Effector memory CD4-positive, alpha-beta T cell (primary cell): Measurements from ENCODE around the gene SHROOM3.

Experiments used
- DNase-seq, 3 donors: peaks; one replicate each; pipeline ENCODE4 v3.0.0-alpha.2; 2020
- H3K27ac ChIP-seq: 2 replicates; pipeline ENCODE4 v1.7.0; 2013; ENCODE audit warnings: mild to moderate bottlenecking, low read length, moderate library complexity; ENCODE audit not compliant: insufficient read depth, poor library complexity, severe bottlenecking
- H3K27me3 ChIP-seq: replicated peaks from 2 replicates; pipeline ENCODE4 v1.7.0; 2013; ENCODE audit warnings: mild to moderate bottlenecking, low read length; ENCODE audit not compliant: insufficient read depth, control insufficient read depth, poor library complexity, severe bottlenecking
- H3K36me3 ChIP-seq: 2 replicates; pipeline ENCODE4 v1.7.0; 2013; ENCODE audit warnings: mild to moderate bottlenecking, low read length, moderate library complexity; ENCODE audit not compliant: control insufficient read depth, insufficient read depth
- H3K4me1 ChIP-seq: 2 replicates; pipeline ENCODE4 v1.7.0; 2013; ENCODE audit warnings: low read length, mild to moderate bottlenecking; ENCODE audit not compliant: control insufficient read depth, insufficient read depth, poor library complexity, severe bottlenecking
- H3K4me3 ChIP-seq: 2 replicates; pipeline ENCODE4 v1.7.0; 2013; ENCODE audit warnings: low read length, low read depth, mild to moderate bottlenecking; ENCODE audit not compliant: insufficient read depth, poor library complexity, severe bottlenecking
- H3K9me3 ChIP-seq: 2 replicates; pipeline ENCODE4 v1.7.0; 2013; ENCODE audit warnings: mild to moderate bottlenecking, low read length, moderate library complexity; ENCODE audit not compliant: control insufficient read depth

Gene SHROOM3

GRCh38 chr4:76679691-76680090 is 244.7 kb downstream of the SHROOM3 start:
- Histone ChIP-seq H3K9me3 (no peaks in the 10 kb centered on the region), H3K27ac (no peak overlapping the region), H3K4me1 (no peaks in the 10 kb centered on the region), H3K4me3 (no peak overlapping the region), H3K27me3 (no peaks in the 10 kb centered on the region), H3K36me3 (no peaks in the 10 kb centered on the region)
- no peak for DNase-seq

DNA sequence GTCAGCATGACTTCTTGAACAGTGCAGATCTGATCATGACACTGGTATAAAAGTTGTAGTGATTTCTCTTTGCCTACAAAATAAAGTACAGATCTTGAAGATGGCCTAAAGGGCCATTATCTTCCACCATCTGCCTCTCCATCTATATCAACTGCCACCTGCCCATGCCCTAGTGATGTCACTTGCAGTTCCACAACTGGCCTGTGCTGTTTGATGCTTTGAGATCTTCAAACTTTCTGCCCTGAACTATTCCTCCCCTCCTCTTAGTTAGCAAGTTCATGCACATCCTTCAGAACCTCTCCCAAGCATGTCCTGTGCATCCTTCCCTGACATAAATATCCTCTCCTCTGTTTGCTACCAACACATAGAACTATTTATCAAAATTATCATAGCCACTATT is 245.9 kb downstream of the SHROOM3 start:
- no peaks in the 10 kb centered on the region for H3K27me3 ChIP-seq
- no peaks in the 10 kb centered on the region for H3K4me1 ChIP-seq
- H3K9me3 ChIP-seq, result no peaks in the 10 kb centered on the region
- no peak overlapping the region for H3K4me3 ChIP-seq
- no peak overlapping the region for H3K27ac ChIP-seq
- no peak for DNase-seq
- no peaks in the 10 kb centered on the region for H3K36me3 ChIP-seq

GRCh38 chr4:76681996-76682395 is 247.0 kb downstream of the SHROOM3 start:
- Histone ChIP-seq H3K27me3 (no peaks in the 10 kb centered on the region), H3K36me3 (no peaks in the 10 kb centered on the region), H3K9me3 (no peaks in the 10 kb centered on the region), H3K4me3 (no peak overlapping the region), H3K4me1 (no peaks in the 10 kb centered on the region), H3K27ac (no peak overlapping the region)
- DNase-seq, result no peak

DNA sequence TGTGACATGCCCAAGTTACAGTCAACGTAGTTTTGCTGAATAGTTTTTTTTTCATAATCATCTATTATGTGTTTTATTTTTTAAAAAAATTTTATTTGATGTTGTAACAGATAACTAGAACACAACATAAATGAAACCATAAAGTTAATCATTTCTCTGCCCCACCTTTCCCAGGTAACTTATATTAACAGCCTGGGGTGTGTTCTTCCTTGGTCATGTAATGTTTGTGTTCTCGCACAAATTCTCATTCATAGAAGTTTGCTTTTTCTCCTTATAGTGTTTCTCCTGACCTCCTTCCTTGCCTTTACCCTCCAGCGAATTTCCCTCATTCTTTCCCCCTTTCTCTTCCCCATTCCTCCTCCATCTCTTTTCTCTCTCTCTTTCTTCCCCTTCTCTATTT is 248.1 kb downstream of the SHROOM3 start:
- Histone ChIP-seq H3K9me3 (no peaks in the 10 kb centered on the region), H3K27ac (no peak overlapping the region), H3K36me3 (no peaks in the 10 kb centered on the region), H3K4me1 (no peaks in the 10 kb centered on the region), H3K27me3 (no peaks in the 10 kb centered on the region), H3K4me3 (no peak overlapping the region)
- no peak for DNase-seq

DNA sequence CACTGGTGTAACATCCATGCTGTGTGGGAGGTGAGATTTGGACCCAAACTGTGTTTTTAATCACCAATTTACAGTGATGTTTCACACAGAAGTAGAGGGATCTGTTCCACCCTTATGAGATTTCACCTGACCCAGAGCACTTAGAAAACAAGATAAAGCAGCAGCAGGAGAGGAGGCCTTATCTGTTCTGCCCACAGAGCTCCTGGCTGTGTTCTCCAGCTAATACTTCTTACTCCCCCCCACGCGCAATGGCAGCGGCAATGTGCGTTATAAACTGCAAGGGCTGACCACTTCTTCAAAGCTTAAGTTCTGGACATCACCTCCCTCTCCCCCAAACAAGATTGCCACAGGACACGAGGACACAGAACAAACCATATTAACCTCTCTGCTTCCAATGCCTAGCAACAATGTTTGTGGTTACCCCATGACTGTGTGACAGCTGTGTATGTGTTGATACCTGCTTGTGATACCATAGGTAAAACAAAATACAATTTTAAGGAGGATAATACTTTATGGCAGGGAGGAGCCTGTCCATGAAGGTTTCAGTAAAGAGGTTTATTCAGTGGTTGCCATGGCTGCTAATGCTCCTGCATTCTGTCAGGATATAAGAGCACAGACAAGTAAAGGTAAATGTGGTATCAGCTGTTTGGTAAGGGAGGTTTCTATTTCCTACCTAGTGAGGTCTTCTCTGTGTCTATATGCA is 252.9 kb downstream of the SHROOM3 start:
- Histone ChIP-seq H3K4me3 (no peak overlapping the region), H3K27ac (no peak overlapping the region), H3K4me1 (peaks cover 8% of the 10 kb centered on the region), H3K36me3 (no peaks in the 10 kb centered on the region), H3K27me3 (peaks cover 16% of the 10 kb centered on the region), H3K9me3 (no peaks in the 10 kb centered on the region)
- no peak for DNase-seq

DNA sequence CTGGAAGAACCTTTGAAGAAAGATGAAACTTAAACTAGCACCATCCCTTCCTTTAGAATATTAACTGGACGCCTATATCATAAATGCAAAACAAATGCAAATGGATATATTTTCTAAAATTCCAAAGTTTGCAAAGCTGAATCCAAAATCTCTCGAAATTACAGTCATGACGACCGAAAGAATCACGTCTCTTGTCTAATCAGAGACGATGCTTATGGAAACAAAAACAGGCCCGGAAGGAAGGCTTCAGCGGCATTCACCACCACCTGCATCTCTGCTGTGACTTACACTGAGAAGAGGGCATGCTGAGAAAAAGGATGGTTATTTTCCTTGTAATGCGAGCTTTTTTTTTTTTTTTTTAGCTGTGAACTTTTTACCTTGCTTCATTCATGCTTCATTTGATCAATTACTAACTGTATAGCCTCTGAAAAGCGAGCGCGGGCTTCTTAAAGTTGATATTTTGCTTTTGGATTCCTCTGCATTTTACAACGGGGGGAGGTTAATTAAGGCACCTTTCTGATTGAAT is 253.7 kb downstream of the SHROOM3 start:
- no peak overlapping the region for H3K27ac ChIP-seq
- no peaks in the 10 kb centered on the region for H3K9me3 ChIP-seq
- H3K4me3 ChIP-seq, result no peak overlapping the region
- H3K4me1 ChIP-seq, result peaks cover 8% of the 10 kb centered on the region
- DNase-seq, result no peak
- peaks cover 16% of the 10 kb centered on the region for H3K27me3 ChIP-seq
- H3K36me3 ChIP-seq, result no peaks in the 10 kb centered on the region

GRCh38 chr4:76689145-76689817 is 254.3 kb downstream of the SHROOM3 start:
- H3K27me3 ChIP-seq, result peaks cover 16% of the 10 kb centered on the region
- peak overlapping the region; percentile 27 for H3K4me3 ChIP-seq
- peaks cover 8% of the 10 kb centered on the region for H3K4me1 ChIP-seq
- no peak for DNase-seq
- no peaks in the 10 kb centered on the region for H3K36me3 ChIP-seq
- no peak overlapping the region for H3K27ac ChIP-seq
- H3K9me3 ChIP-seq, result no peaks in the 10 kb centered on the region

DNA sequence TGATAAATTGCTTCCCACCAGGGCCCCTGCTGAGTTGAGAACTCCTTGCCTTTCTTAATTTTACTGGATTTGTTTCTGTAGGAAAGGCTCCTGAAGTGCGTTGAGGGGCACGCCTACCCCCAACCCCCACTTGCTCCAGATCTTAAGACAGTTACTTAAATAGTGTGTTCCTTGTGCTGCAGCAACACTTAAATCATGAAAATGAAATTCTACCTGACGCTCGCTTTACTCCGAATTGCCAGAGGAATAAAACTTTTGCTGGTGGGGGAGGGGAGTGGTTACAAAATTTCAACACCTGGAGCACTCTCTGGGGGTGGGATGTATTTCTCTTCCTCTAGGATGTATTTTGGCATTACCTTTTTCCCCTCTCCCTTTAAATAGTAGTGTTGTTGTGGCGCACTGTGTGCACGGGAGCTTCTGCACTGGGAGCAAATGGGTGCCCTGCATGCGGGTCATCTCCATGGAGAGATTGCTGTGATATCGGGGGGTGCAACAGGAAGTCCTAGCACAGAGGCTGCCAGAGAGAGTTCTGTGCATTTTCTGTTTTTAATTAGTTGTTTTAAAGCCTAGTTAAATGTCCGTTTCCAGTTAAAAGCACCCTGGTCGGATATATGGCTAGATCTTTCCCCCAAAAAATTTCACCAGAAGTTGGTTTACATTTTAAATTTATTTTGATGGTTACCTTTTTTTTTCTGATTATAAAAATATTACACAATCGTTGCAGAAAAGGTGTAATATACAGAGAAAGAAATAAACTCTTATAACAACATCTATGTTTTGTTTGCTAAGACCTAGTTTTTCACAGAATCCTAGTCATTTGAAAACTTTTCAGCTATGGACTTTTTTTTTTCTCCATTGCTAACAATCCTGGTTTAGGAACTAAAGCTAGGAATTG is 255.2 kb downstream of the SHROOM3 start:
- no peak overlapping the region for H3K27ac ChIP-seq
- no peaks in the 10 kb centered on the region for H3K36me3 ChIP-seq
- peaks cover 8% of the 10 kb centered on the region for H3K4me1 ChIP-seq
- peak overlapping the region; percentile 27 for H3K4me3 ChIP-seq
- H3K9me3 ChIP-seq, result no peaks in the 10 kb centered on the region
- peaks cover 16% of the 10 kb centered on the region for H3K27me3 ChIP-seq
- no peak for DNase-seq

- no peak for DNase-seq
- H3K4me1 ChIP-seq, result peaks cover 8% of the 10 kb centered on the region
- no peak overlapping the region for H3K27ac ChIP-seq
- H3K9me3 ChIP-seq, result no peaks in the 10 kb centered on the region
- no peak overlapping the region for H3K4me3 ChIP-seq
- peaks cover 16% of the 10 kb centered on the region for H3K27me3 ChIP-seq
- H3K36me3 ChIP-seq, result no peaks in the 10 kb centered on the region
These were observed 255.9 kb downstream of the SHROOM3 start for GRCh38 chr4:76690906-76691275.
